Activated CD8-positive, alpha-beta memory T cell treated with anti-CD3 and anti-CD28 coated beads, Interleukin-2, amount 50 U/mL, for 1 hour (primary cell): ENCODE data around the gene CASP12.

Experiments
- DNase-seq: peaks from one replicate; pipeline ENCODE4 v3.0.0-alpha.2; 2020; ENCODE audit errors: extremely low read depth

CASP12 gene

DNA sequence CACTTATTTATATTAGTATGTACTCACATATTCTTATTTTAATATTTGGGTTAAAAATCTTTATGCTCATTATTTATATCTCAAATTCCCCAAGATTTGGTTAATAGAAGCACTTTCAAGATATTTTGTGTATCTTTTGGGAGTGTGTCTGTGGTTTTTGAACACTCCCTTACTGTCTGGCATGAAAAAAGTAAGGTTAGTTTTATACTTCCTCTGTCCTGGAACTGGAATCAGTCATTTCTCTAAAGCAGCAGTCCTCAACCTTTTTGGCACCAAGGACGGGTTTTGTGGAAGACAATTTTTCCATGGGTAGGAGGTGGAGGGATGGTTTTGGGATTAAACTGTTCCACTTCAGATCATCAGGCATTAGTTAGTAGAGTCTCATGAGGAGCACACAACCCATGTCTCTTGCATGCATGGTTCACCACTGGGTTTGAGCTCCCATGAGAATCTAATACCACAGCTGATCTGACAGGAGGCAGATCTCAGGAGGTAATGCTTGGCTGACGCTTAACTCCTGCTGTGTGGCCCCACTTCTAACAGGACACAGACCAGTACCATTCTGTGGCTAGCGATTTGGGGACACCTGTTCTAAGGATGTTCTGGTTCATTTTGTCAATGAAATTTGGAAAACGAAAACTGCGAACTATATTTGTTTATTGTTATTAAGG is 60.2 kb downstream of the CASP12 start:
- no peak for DNase-seq

- no peak for DNase-seq
Measured at GRCh38 chr11:104836691-104837090, 61.6 kb downstream of the CASP12 start.
